ENCODE data around the gene NACAD.

NACAD gene

DNA sequence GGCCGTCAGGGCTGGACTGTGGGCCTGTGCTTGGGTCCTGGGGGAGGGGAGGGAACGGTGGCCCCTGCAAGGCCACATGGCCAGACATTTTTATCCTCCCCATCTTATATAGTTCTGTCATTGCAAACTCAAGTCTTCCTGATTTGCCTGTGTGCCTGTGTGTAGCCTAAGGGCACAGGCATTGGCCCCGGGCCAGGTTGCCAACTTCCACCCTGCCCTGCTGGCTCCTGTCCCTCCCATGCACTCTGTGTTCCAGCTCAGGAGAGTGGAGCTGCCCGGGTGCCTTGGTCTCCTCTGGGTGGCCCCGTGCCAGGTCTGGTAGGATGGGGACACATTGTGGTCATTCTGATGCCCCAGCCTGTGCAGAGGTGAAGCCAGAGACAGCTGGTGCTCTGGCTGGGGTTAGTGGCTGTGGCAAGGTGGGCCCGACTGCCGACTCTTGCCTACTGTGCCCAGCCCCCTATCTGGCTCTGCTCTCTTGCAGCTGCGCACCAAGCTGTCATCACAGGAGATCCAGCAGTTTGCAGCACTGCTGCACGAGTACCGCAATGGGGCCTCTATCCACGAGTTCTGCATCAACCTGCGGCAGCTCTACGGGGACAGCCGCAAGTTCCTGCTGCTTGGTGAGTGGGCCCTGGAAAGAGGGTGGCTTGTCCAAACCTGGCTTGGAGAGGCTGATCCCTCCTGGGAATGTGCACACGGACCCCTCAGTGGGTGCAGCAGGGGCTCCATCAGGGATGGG, 14.8 kb downstream of the NACAD start:
- no peak for DNase-seq (ENCODE audit: low read depth)

- no peak for DNase-seq (ENCODE audit: low read depth)
These were observed 15.6 kb downstream of the NACAD start for GRCh38 chr7:45073031-45073785.

DNA sequence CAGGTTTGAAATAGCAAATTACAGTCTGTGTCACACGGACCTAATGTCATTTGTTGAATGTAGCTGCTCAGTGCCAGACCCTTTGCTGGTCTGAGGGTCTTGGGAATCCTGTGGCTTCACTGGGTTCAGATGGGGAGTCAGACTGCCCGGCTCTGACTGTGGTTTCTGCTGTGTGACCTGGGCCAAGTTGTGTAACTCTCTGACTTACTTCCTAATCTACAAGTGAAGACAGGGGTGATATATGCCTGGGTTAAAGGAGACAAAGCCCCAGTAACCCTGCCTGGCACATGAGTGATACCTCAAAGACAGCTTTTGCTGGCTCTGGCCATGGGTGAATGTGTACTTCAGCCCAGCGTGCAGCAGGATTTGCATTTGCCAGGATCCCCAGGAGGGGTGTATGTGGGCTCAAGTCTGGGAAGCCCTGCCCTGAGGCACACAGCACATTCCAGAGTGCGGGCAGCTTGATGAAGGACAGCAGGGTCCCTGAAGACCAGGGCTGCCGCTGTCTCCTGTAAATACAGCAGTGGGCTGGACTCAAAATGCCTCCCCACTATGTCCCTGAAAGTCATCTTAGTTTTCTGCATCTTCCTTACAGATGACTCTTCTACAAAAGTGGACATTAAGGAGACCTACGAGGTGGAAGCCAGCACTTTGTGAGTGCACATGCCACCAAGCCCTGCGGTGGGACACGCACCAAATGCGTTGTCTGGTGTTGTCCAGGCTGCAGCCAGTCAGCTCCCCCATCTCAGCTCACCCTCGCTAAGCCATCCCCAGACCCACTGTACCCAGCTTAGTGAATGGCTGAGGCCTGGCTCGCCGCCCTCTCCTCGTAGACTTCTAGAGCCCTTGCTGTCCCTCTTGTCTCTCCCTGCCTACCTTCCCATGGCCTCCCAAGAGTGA, 16.4 kb downstream of the NACAD start:
- no peak for DNase-seq (ENCODE audit: low read depth)

DNA sequence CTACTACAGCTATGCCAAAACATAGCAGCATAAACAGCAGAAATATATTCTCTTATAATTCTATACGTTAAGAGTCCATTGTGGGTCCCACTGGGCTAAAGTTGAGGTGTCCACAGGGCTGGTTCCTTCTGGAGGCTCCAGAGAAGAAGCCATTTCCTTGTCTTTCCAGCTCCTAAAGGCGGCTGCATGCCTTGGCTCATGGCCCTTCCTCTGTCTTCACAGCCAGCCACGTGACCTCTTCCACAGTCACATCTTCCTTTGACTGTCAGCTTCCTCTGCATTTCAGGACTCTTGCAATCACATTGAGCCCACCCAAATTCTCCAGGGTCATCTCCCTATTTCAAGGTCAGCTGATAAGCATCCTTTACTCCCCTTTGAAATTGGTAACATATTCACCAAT, 17.2 kb downstream of the NACAD start:
- no peak for DNase-seq (ENCODE audit: low read depth)

- no peak for DNase-seq (ENCODE audit: low read depth)
These were observed 18.5 kb downstream of the NACAD start for GRCh38 chr7:45070254-45070642.

DNA sequence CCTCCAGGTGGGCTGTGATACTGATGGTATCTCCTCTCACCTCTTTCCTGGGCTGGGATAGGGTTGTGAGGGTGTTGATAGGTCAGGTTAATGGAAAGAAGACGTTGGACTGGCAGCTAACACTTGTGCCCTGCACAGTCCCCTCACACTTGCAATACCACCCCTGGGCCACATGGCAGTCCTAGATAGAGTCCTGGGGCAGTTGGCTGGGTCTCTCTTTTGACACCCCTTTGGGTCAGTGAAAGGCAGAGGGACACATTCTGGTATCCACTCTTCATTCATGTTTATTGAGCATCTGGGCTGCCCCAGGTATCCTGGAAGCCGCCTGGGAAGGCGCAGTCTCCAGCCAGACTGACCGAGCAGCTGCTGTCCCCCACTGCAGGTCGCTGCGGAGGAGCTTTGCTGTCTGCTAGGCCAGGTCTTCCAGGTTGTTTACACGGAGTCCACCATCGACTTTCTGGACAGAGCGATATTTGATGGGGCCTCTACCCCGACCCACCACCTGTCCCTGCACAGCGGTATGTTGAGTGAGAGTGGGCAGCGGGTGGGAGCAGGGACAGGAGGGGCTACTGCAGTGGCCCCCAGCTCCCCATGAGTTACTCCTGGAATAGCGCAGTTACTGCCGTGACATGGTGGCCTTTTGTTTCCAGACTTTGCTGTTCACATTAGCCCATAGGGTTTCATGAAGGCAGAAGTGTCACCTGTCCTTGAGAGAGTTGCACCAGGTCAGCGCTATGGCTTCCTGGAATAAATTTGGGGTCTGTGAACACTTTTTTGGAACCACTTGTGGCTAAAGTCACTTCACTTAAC, 19.1 kb downstream of the NACAD start:
- no peak for DNase-seq (ENCODE audit: low read depth)

DNA sequence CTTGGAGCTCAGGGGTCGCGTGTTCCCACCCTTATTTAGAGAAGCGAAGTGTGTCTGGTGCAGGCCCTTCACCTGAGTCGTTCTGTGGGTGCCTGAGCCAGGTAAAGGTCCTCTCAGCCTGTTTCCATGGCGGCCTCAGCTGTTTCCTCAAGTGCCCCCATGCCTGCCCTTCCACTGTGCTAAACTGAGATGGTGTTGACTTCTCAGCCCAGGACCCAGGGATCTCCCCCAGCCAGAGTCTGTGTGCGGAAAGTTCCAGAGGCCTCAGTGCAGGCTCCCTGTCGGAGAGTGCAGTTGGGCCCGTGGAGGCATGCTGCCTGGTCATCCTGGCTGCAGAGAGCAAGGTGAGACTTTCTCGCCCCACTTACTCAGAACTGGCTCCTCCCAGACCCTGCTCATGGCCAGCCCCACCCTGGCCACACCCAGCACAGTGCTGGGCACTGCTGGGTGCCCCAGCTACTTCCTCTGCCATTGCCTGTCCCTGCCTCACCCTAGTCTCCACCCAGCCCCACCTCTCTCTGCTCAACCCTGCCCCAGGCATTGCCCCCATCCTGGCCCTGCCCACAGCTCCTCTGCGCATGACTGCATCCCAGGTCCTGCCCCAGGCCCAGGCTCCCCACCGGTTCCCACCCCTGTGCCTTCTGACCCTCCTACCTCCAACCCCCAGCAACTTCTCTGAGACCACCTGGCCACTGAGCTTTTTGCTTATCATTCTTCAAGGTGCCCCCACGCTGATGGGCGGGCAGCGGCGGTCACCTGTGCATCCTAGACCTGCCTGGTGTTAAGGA, 20.3 kb downstream of the NACAD start:
- no peak for DNase-seq (ENCODE audit: low read depth)

DNA sequence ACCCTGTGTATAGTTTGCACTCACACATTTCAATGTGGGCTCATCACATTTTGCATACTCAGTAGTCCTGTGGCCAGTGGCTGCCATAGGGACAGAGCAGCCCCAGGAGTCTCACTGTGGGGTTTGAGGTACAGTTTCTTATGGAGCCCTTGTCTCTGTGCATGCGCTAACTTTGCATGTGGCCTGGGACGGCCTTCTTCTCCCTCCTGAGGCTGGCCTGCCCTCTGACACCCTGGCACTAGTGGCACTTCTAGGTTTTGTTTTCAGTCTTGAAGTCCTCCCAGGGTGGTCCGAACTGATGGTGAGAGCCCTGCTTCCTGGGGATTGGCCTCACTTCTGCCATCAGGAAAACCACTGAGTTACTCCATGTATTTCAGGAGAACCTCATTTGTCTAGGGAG, 21.2 kb downstream of the NACAD start:
- no peak for DNase-seq (ENCODE audit: low read depth)

- no peak for DNase-seq (ENCODE audit: low read depth)
These were observed 22.4 kb downstream of the NACAD start for GRCh38 chr7:45066409-45066808.

- DNase-seq (ENCODE audit: low read depth) = no peak
These were observed 23.5 kb downstream of the NACAD start for GRCh38 chr7:45065031-45065995.

- no peak for DNase-seq (ENCODE audit: low read depth)
These were observed 24.6 kb downstream of the NACAD start for GRCh38 chr7:45064047-45064725.

GRCh38 chr7:45061806-45062425, 26.9 kb downstream of the NACAD start:
- DNase-seq (ENCODE audit: low read depth) = no peak

DNA sequence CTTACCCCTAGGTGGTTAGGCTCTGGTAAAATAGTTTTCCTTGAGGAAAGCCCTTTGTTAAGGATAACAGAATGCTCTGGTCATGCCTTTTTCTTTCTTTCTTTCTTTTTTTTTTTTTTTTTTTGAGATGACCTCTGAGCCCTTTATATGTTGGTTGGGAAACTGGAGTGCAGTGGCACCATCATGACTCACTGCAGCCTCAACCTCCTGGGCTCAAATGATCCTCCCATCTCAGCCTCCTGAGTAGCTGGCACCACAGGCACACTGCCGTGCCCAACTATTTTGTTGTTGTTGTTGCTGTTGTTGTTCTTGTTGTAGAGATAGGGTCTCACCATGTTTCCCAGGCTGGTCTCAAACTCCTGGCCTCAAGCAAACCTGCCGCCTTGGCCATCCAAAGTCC, 27.4 kb downstream of the NACAD start:
- no peak for DNase-seq (ENCODE audit: low read depth)

- DNase-seq (ENCODE audit: low read depth) = no peak
These were observed 28.5 kb downstream of the NACAD start for GRCh38 chr7:45060295-45060694.

DNA sequence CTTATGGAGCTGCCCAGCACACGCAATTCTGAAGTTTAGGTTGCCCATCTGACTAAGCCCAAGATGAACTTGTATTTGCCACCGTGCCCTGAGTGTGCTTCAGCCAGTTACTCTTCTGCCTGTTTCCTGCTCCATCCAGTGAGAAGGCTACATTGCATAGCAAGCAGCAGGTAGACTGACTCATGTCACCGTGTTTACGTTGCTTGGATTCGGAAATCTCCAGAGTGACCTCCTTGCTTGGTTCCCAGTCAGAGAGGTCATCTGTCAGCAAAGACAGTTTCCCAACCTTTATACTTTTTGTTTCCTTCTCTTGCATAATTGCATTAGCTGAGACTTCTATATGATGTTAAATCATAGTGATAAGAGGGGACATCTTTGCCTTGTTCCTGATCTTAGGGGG, 30.9 kb downstream of the NACAD start:
- DNase-seq (ENCODE audit: low read depth) = no peak

- no peak for DNase-seq (ENCODE audit: low read depth)
These were observed 33.1 kb downstream of the NACAD start for GRCh38 chr7:45055594-45056219.

DNA sequence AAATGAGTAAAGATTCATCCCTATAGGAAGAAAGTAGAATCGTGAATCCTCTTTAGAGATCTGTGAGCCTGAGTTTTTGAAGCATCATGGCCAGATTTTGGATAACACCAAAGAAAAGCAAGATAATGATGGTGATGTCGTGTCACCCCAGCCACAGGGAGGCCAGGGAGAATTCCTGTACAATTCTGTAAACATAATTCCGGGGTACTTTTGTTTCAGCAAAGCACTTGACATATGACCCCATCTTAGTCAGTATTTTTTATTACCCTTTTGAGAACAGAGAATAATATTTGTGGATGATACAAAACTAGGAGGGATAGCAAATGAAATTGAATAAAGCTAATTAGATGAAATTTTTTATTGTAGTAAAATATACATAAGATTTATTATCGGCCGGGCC, 33.8 kb downstream of the NACAD start:
- DNase-seq (ENCODE audit: low read depth) = no peak

DNA sequence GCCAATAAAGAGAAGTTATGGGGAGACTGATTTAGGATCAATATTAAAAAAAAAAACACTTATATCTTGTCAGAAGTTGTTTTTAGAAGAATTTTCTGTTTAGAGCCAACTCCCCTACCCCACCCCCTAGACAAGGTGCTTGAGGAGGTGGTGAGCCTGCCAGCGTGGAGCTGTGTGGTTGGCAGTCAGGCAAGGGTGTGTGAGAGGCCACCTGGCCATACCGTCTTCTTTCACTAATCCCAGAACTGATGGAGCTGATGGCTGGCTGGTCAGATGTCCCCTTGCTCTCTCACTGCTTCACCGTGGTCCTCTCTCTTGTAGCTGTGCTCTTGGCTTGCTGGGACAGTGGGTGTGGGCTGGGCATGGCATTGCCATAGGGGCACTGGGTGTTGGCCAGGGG, 34.3 kb downstream of the NACAD start:
- no peak for DNase-seq (ENCODE audit: low read depth)

Data from activated T-helper 9 cell treated with anti-CD3 and anti-CD28 coated beads, Interleukin-2, amount 50 U/mL, for 16 hours (primary cell).